ENCODE results near the gene NUTM2A.
"Not testable (repeated sequence)": the region's sequence is repeated elsewhere in the genome, so short reads cannot be mapped to it uniquely, and the experiment has no call there.

Gene NUTM2A

GRCh38 chr10:87248818-87249353, 23.6 kb downstream of the NUTM2A start:
- FAIRE-seq: not testable (repeated sequence)

DNA sequence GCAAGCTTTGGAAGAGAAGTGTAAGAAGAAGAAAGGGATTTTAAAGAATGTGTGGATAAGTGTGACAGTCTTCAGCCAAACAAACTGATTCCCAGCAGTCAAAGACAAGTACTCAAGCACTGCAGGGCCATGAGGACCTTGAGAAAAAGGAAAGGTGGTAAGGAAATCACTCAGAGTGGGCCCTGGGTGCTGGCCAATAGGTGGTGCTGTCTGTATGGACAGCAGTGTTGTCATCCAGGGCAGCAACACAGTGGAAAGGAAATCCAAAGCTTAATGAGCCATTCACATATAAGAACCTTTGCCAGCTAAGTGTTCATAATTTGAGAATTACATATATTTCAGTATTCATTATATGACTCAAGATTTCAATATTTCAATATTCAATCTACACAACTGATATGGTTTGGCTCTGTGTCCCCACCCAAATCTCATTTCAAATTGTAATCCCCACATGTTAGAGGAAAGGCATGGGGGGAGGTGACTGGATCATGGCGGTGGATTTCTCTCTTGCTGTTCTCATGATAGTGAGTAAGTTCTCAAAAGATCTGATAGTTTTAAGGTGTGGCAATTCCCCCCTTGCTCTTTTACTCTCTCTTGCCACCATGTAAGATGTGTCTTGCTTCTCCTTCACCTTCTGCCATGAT, 55.6 kb downstream of the NUTM2A start:
- not testable (repeated sequence) for FAIRE-seq
